IMR-90 (cell line): ENCODE measurements around the gene PDX1.

Experiments
- BHLHE40 ChIP-seq: fragments of 150-350 bp; IDR thresholded peaks from 2 replicates; pipeline ENCODE4 v1.6.1; 2016; ENCODE audit warnings: mild to moderate bottlenecking, low read depth, low read length
- CEBPB ChIP-seq: IDR thresholded peaks from 2 replicates; pipeline ENCODE4 v1.6.1; 2012; ENCODE audit warnings: low read depth, low read length, improper control_type of control experiment
- MAFK ChIP-seq: IDR thresholded peaks from 2 replicates; pipeline ENCODE4 v1.6.1; 2012; ENCODE audit warnings: low read depth, low read length, improper control_type of control experiment
- MAZ ChIP-seq: IDR thresholded peaks from 2 replicates; pipeline ENCODE4 v1.6.1; 2012; ENCODE audit warnings: low read depth, mild to moderate bottlenecking, low read length, improper control_type of control experiment, moderate library complexity, borderline replicate concordance
- MXI1 ChIP-seq: IDR thresholded peaks from 2 replicates; pipeline ENCODE4 v1.6.1; 2012; ENCODE audit warnings: low read depth, mild to moderate bottlenecking, low read length, moderate library complexity, borderline replicate concordance
- POLR2A ChIP-seq: IDR thresholded peaks from 2 replicates; pipeline ENCODE4 v1.6.1; 2012; ENCODE audit warnings: mild to moderate bottlenecking, low read depth, low read length
- RCOR1 ChIP-seq: IDR thresholded peaks from 2 replicates; pipeline ENCODE4 v1.6.1; 2012; ENCODE audit warnings: mild to moderate bottlenecking, low read length, improper control_type of control experiment; ENCODE audit not compliant: insufficient replicate concordance
- TF ChIP-seq, protein P1 (sequence below): conservative IDR thresholded peaks from 2 replicates; pipeline ENCODE4 v1.5.1; 2012; ENCODE audit warnings: mild to moderate bottlenecking, low read depth, low read length, improper control_type of control experiment
- TF ChIP-seq, protein P2 (sequence below): fragments of 150-350 bp; IDR thresholded peaks from 2 replicates; pipeline ENCODE4 v1.6.1; 2017; ENCODE audit warnings: mild to moderate bottlenecking, antibody characterized with exemption, low read length, low read depth

DNA sequence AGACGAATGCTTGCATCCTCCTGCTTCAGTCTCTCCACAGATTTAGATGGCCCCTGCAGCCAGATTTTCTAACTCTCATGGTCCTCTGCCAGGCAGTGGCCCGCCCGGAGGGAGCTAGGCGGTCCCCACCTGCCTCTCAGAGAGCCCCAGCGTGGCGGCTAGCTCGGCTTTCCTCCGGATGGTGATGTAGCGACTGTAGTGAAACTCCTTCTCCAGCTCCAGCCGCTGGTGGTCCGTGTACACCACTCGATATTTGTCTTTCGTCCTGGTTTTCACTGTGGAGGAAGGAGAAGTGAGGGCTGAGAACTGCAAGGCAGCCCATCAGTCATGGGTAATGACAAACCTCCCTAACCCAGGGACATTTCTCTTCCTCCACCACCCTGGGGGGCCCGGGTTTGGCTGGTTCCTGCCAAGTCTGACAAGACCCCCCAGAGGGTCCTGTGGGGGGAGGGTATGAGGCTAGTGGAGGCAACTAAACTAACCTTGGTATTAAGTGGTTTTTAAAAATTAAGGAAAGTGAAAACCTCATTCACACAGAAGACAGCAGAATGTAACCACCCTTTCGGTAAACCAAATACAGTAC lies 45.0 kb downstream of the PDX1 start:
- TF ChIP-seq CEBPB (no peak), BHLHE40 (no peak), POLR2A (no peak), RCOR1 (no peak), MXI1 (no peak), MAZ (no peak), MAFK (no peak)
- TF ChIP-seq, protein P1, sequence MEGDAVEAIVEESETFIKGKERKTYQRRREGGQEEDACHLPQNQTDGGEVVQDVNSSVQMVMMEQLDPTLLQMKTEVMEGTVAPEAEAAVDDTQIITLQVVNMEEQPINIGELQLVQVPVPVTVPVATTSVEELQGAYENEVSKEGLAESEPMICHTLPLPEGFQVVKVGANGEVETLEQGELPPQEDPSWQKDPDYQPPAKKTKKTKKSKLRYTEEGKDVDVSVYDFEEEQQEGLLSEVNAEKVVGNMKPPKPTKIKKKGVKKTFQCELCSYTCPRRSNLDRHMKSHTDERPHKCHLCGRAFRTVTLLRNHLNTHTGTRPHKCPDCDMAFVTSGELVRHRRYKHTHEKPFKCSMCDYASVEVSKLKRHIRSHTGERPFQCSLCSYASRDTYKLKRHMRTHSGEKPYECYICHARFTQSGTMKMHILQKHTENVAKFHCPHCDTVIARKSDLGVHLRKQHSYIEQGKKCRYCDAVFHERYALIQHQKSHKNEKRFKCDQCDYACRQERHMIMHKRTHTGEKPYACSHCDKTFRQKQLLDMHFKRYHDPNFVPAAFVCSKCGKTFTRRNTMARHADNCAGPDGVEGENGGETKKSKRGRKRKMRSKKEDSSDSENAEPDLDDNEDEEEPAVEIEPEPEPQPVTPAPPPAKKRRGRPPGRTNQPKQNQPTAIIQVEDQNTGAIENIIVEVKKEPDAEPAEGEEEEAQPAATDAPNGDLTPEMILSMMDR: no peak
- TF ChIP-seq, protein P2, sequence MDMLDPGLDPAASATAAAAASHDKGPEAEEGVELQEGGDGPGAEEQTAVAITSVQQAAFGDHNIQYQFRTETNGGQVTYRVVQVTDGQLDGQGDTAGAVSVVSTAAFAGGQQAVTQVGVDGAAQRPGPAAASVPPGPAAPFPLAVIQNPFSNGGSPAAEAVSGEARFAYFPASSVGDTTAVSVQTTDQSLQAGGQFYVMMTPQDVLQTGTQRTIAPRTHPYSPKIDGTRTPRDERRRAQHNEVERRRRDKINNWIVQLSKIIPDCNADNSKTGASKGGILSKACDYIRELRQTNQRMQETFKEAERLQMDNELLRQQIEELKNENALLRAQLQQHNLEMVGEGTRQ: no peak
